ENCODE results near the gene RUFY3.
A peak's percentile ranks its signal among the peaks of the same experiment; 100 is the strongest.
"Not testable (repeated sequence)": the region's sequence is repeated elsewhere in the genome, so short reads cannot be mapped to it uniquely, and the experiment has no call there.

The RUFY3 gene

DNA sequence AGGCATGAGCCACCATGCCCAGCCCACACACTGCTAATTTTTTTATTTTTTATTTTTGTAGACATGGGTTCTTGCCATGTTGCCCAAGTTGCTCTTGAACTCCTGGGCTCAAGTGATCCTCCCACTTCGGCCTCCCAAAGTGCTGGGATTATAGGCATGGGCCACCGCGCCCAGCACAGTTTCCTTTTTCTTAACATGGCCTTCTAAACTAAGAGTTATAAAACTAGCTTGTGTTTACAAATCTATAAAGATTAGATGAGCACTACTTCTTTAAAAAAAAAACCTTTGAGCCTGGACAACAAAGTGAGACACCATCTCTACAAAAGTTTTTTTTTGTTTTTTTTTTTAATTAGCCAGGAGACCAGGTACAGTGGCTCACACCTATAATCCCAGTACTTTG, 107.3 kb downstream of the RUFY3 start:
- H3K4me3 ChIP-seq (ENCODE audit: low read length), result no peak overlapping the region
- no peak for DNase-seq (ENCODE audit: low read depth, low spot score)

- no peak for DNase-seq (ENCODE audit: low read depth, low spot score)
- H3K4me3 ChIP-seq (ENCODE audit: low read length), result no peak overlapping the region
Measured at GRCh38 chr4:70829492-70829891, 107.7 kb downstream of the RUFY3 start.

DNA sequence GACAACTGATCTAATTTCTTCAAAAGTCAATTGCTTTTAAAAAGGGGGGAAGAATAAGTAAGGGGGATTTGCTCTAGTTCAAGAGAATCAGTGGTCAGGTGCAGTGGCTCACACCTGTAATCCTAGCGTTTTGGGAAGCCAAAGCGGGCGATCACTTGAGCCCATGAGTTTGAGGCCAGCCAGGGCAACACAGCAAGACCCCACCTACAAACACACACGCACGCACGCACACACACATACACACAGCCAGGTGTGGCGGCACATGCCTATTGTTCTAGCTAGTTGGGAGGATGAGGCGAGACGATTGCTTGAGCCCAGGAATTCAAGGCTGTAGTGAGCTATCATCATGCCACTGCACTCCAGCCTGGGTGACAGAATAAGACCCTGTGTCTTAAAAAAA, 108.3 kb downstream of the RUFY3 start:
- no peak overlapping the region for H3K4me3 ChIP-seq (ENCODE audit: low read length)
- DNase-seq (ENCODE audit: low read depth, low spot score), result no peak

DNA sequence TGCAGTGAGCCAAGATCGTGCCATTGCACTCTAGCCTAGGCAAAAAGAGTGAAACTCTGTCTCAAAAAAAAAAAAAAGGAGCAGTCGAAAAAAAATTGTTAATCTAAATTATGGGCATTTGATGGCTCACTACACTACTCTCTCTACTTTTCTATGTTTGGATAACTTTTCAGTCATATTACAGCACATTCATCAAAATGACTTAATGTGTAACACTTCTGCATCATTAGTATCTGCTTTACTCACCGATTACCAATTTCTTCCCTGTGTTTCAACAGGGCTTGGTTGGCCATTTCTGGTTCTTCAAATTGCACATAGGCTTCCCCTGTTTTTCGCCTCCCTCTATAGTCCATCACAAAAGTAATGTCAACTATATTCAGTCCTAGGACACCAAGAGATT, 109.5 kb downstream of the RUFY3 start:
- DNase-seq (ENCODE audit: low read depth, low spot score), result no peak
- H3K4me3 ChIP-seq (ENCODE audit: low read length), result no peak overlapping the region

DNA sequence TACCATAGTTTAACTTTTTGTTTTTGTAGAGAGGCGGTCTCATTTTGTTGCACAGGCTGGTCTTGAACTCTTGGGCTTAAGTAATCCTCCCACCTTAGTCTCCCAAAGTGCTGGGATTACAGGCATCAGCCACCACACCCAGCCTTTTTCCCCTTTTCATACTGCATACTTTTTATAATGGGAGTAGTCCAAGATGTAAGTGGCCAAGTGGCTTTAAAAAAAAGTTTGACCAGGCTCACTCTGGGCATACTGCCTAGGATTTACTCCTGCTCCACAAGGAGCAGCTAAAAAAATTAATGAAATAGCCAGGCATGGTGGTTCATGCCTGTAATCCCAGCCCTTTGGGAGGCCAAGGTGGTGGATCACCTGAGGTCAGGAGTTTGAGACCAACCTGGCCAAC, 111.9 kb downstream of the RUFY3 start:
- DNase-seq (ENCODE audit: low read depth, low spot score), result no peak
- H3K4me3 ChIP-seq (ENCODE audit: low read length), result no peak overlapping the region

GRCh38 chr4:70836081-70836480, 114.3 kb downstream of the RUFY3 start:
- DNase-seq (ENCODE audit: low read depth, low spot score), result no peak
- no peak overlapping the region for H3K4me3 ChIP-seq (ENCODE audit: low read length)

DNA sequence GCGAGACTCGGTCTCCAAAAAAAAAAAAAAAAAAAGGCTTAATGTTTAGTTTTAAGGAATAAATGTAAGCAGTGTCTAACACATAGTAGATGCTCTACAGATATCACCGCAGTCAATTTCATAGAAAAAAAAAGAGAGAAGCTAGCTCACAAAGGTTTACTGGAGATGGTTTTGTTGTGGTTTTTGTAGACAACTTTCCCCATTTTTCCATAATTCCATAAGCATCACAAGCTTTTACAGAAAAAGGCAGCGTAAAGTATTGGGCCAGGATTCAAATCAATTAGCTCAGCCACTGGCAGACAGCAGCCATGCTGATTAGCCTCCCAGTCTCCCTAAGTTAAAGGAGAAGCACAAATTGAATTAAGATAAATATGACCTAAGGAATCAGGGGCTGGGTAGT, 116.4 kb downstream of the RUFY3 start:
- no peak for DNase-seq (ENCODE audit: low read depth, low spot score)
- peak overlapping the region; percentile 96 for H3K4me3 ChIP-seq (ENCODE audit: low read length)

GRCh38 chr4:70838666-70839588, 117.2 kb downstream of the RUFY3 start:
- DNase-seq (ENCODE audit: low read depth, low spot score), result peak; percentile 34

GRCh38 chr4:70839589-70840093, 117.9 kb downstream of the RUFY3 start, which contains the start of gene GRSF1:
TSS of gene GRSF1 (minus strand) at chr4:70839890. CDS start at chr4:70839827, 63 bp downstream.
- peak within 1 kb of the TSS; percentile 96 for H3K4me3 ChIP-seq (ENCODE audit: low read length)
- peak; percentile 92 for DNase-seq (ENCODE audit: low read depth, low spot score)

More at GRCh38 chr4:70838666-70839588, 117.2 kb downstream of the RUFY3 start:
- peak overlapping the region; percentile 96 for H3K4me3 ChIP-seq (ENCODE audit: low read length)

- peak; percentile 19 for DNase-seq (ENCODE audit: low read depth, low spot score)
- not testable (repeated sequence) for H3K4me3 ChIP-seq (ENCODE audit: low read length)
Measured at GRCh38 chr4:70840137-70840536, 118.4 kb downstream of the RUFY3 start.

DNA sequence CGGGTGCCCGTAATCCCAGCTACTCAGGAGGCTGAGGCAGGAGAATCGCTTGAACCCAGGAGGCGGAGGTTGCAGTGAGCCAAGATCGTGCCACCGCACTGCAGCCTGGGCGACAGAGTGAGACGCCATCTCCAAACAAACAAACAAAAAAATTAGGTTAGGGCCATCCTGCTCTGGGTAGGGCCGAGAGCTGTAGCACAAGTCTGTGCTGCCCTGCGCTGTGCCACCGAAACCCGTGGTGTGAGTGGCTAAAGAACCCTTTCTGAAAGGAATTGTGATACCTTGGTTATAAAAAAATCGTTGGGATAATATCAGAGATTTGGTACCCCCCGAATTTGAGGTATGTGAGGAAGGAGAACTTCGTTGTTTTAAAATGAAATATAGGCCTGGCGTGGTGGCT, 118.9 kb downstream of the RUFY3 start:
- not testable (repeated sequence) for H3K4me3 ChIP-seq (ENCODE audit: low read length); DNase-seq (ENCODE audit: low read depth, low spot score)

DNA sequence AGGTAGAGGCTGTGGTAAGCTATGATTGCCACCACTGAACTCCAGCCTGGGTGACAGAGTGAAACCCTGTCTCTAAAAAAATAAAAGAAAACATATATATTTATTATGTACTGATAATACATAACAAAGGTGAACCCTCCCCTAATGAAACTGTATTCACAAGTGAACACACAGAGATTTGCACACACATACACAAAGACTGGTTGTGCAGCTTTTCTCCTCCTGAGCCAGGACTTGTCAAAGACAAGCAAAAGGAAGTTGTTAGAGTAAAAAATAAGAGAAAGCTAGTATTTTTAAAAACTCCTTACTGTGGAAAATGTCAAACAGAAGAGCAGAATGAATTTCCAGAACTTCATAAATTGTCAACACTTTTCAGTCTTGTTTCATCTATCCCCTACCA, 119.4 kb downstream of the RUFY3 start:
- no peak overlapping the region for H3K4me3 ChIP-seq (ENCODE audit: low read length)
- no peak for DNase-seq (ENCODE audit: low read depth, low spot score)

- DNase-seq (ENCODE audit: low read depth, low spot score), result no peak
- no peak overlapping the region for H3K4me3 ChIP-seq (ENCODE audit: low read length)
Measured at GRCh38 chr4:70841951-70842350, 120.2 kb downstream of the RUFY3 start.

DNA sequence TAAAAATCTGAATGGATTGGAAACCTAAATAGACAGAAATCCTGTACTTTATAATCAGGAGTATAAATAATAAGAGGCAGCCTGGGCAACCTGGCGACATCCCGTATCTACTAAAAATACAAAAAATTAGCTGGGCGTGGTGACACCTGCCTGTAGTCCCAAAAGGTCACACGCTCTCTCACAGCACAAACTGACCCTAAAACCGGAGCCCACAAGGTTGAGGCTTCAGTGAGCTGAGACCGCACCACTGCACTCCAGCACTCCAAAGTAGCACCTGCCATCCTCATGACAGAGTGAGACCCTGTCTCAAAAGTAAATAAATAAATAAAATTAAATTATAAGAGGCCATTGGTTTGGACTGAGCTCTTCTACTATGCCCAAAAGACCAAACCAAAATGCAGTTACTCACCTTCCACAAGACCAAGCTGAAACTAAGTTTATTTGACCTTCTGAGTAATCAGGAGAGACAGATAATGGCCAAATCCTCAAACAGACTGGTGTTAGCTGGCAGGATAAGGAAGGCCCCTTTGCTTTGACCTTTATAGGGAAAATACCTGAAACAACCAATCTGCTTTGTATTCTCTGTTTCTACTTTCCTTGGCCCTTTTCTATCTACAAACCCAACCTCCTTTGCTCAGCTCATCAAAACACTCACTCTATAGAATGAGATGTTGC, 121.1 kb downstream of the RUFY3 start:
- DNase-seq (ENCODE audit: low read depth, low spot score), result no peak
- no peak overlapping the region for H3K4me3 ChIP-seq (ENCODE audit: low read length)

- H3K4me3 ChIP-seq (ENCODE audit: low read length), result no peak overlapping the region
- no peak for DNase-seq (ENCODE audit: low read depth, low spot score)
Measured at GRCh38 chr4:70844180-70844579, 122.4 kb downstream of the RUFY3 start.

DNA sequence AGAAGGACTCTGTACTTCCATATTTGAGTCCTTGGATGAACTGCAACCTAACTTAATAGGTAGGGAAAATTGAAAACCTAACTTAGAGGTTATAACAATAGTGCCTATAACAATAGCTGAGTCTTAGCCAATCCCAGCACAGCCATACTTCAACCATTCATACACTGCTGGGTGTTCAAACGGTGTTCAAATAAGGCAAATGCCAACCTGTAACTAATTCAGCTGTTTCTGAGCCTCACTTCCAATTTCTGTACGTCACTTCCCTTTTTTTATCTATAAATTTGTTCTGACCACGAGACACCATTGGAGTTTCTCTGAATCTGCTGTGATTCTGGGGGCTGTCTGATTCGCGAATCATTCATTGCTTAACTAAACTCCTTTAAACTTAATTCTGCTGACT, 127.5 kb downstream of the RUFY3 start:
- no peak for DNase-seq (ENCODE audit: low read depth, low spot score)
- no peak overlapping the region for H3K4me3 ChIP-seq (ENCODE audit: low read length)

DNA sequence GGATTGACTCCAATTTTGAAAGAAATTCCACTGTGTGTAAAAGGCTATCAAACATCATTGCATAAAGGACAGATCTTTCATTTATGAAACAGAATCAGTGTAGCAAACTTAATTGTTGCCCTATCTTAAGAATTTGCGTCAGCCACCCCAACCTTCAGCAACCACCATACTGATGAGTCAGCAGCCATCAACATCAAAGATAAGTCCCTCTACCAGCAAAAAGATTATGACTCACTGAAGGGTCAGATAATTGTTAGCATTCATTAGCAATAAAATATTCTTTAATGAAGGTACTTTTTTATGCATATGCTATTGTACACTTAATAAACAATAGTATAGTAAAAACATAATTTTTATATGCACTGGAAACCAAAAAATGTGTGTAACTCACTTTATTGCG, 133.7 kb downstream of the RUFY3 start:
- DNase-seq (ENCODE audit: low read depth, low spot score), result no peak
- no peak overlapping the region for H3K4me3 ChIP-seq (ENCODE audit: low read length)
